GM18868 (cell line): ENCODE measurements around the gene KRT40.

Experiments
- ATAC-seq: cut with Tn5 transposase; IDR thresholded peaks from one replicate; pipeline ENCODE4 v1.9.1; 2021; ENCODE audit warnings: mild to moderate bottlenecking, moderate library complexity; ENCODE audit not compliant: unreplicated experiment

The KRT40 gene

GRCh38 chr17:40953881-40954280 lies 30.2 kb downstream of the KRT40 start:
- no peak for ATAC-seq

- no peak for ATAC-seq
Measured at GRCh38 chr17:40952661-40953060, 31.5 kb downstream of the KRT40 start.

DNA sequence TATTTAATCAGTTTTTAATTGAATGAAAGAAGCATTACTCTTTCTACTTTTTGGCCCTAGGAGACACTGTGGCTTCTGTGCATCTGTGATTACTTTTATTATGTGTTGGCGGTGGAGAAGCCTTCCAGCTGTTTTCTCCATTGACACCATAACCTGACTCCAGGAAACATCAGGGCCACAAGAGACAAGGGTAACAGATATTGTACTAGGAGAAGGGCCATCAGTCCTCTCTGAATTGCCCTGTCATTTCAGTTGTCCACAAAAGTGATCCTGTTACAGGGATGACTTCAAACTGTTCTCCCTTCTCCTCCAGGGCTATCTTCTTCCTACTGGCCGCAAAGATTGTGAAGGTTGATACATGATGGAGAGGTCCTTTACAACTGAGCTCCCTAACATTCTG lies 32.0 kb downstream of the KRT40 start:
- ATAC-seq = no peak

GRCh38 chr17:40951011-40951622 lies 33.0 kb downstream of the KRT40 start:
- no peak for ATAC-seq

DNA sequence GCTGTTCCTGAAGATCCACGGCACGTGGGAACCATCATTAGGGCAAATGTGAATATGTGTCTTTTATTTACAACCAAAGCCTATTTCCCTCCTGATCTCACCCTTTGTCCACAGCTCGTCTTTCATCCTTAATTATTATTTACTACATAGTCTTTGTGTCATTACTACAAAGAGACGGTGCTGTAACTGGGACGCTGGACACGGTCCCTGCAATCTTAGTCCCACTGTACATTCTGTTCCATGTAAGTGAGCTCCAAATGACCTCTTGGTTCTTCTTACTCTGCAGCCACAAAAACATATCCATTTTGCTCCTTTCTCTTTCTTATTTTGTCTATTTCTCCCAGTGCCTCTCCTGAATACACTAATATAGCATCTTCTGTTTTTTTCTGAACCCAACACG lies 34.0 kb downstream of the KRT40 start:
- ATAC-seq = no peak

- ATAC-seq = no peak
Measured at GRCh38 chr17:40949418-40949817, 34.7 kb downstream of the KRT40 start.

DNA sequence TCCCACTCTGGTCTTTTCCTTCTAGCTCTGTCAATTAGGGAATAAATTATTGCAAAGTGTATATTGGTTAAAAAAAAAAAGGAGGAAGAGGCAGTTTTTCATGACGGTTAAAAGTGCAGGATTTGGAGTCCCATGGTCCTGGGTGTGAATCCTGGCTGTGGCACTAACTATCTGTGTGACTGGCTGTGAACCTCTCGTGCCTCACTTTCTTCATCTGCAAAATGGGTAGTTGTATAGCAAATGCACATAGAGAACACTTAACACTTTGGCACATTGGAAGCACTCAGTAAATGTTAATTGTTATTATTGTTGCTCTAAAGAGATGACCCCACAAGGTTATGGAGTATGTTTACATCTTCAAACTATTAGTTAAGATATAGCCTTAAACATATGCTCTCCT lies 36.2 kb downstream of the KRT40 start:
- no peak for ATAC-seq

DNA sequence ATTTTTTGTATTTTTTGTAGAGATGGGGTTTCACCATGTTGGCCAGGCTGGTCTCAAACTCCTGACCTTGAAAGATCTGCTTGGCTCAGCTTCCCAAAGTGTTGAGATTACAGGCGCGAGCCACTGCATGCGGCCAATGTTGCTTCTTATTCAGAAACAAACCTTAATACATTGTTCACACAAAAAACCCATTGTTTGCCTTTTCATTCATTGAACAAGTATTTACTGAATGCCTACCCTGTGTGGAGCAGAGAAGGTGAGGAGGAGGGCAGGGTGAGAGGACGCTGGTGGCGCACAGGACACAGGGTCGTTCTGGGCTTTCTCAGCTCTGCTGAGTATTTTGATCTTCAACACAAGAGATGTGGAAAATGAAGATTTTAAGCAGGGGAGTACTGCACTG lies 38.7 kb downstream of the KRT40 start:
- ATAC-seq = no peak

- no peak for ATAC-seq
Measured at GRCh38 chr17:40944531-40944930, 39.6 kb downstream of the KRT40 start.

GRCh38 chr17:40942553-40942952 lies 41.6 kb downstream of the KRT40 start:
- ATAC-seq = no peak

GRCh38 chr17:40940266-40940665 lies 43.9 kb downstream of the KRT40 start:
- no peak for ATAC-seq

GRCh38 chr17:40938981-40939380 lies 45.1 kb downstream of the KRT40 start:
- no peak for ATAC-seq

GRCh38 chr17:40937384-40937819 lies 46.7 kb downstream of the KRT40 start, which contains the start of gene KRT23:
KRT23 (minus strand) TSS chr17:40937646; CDS start chr17:40936603, 1,043 bp downstream.
- ATAC-seq = no peak

DNA sequence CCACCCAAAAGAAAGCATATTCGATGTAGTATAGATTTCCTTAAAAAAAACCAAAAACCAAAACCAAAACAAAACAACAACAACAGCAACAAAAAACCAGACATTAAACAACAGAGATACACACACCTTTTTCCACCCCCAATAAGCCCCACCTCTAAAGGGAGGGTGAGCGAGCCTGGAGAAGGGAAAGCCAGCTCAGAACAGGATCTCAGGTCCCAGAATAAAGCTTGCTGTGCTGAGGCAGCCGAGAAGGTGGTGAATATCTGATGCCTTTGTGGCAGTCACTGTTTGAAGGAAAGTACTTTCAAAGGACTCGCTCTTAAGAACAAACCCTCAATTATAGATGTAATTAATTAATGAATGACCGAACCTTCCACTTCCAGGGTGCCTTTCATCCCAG lies 47.1 kb downstream of the KRT40 start:
- ATAC-seq = no peak

GRCh38 chr17:40936437-40936971 lies 47.6 kb downstream of the KRT40 start:
- ATAC-seq = no peak

DNA sequence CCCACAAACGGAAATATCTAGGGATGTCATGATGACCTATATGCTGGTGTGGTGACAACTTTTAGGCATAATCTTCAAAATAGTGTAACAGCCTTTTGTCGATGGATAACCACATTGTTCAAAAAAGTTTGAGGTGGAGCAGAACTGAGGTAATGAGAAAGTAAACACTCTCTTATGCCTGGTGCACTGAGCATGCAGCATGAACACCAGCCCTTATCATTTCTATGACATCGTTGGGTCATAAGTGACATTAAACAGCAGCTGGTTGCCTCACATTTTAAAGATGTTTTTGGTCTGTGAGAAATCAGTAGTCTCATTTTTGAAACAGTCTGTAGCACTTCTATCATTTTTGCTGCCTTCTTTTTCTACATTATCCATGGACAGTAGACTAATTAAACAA lies 48.5 kb downstream of the KRT40 start:
- no peak for ATAC-seq

- no peak for ATAC-seq
Measured at GRCh38 chr17:40932608-40933007, 51.5 kb downstream of the KRT40 start.

- ATAC-seq = no peak
Measured at GRCh38 chr17:40931311-40931710, 52.8 kb downstream of the KRT40 start.
